ENCODE data around the gene MRPS15. TPM values are rescaled to one million over a fixed set of nuclear protein-coding genes. Genes with fewer than 3 reads are reported as not detected.

Gene MRPS15
- total RNA-seq, 1 donor from 2014 or later, result 65.4 TPM

DNA sequence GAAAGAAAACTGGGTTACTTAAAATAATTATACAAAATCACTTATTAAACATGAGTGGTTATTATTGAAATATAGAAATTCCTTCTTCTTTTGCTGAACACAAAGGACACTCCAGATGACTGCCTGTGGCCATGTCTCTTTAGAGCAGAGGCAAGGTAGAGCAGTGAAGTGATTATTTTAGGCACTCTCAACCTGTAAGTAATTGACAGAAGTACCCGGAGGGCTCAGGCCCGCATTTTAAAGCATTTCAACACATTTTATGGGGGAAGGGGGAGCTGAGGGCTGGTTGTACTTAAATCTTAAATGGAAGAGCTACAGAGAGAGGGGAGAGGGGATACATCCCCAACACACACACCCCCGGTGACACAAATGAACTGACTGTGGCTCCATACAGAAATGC, 24.1 kb downstream of the MRPS15 start:
- Mint-ChIP-seq H3K27ac (ENCODE audit: unreplicated experiment) (peak overlapping the region; percentile 19), H3K4me3 (ENCODE audit: unreplicated experiment) (no peak overlapping the region), H3K9me3 (ENCODE audit: unreplicated experiment) (peaks cover 1% of the 10 kb centered on the region), H3K4me1 (ENCODE audit: low read depth, unreplicated experiment) (peaks cover 12% of the 10 kb centered on the region), H3K36me3 (ENCODE audit: unreplicated experiment) (no peaks in the 10 kb centered on the region), H3K27me3 (ENCODE audit: unreplicated experiment) (no peaks in the 10 kb centered on the region)
- TF ChIP-seq, protein P1, sequence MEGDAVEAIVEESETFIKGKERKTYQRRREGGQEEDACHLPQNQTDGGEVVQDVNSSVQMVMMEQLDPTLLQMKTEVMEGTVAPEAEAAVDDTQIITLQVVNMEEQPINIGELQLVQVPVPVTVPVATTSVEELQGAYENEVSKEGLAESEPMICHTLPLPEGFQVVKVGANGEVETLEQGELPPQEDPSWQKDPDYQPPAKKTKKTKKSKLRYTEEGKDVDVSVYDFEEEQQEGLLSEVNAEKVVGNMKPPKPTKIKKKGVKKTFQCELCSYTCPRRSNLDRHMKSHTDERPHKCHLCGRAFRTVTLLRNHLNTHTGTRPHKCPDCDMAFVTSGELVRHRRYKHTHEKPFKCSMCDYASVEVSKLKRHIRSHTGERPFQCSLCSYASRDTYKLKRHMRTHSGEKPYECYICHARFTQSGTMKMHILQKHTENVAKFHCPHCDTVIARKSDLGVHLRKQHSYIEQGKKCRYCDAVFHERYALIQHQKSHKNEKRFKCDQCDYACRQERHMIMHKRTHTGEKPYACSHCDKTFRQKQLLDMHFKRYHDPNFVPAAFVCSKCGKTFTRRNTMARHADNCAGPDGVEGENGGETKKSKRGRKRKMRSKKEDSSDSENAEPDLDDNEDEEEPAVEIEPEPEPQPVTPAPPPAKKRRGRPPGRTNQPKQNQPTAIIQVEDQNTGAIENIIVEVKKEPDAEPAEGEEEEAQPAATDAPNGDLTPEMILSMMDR (IDR thresholded peaks at IDR 0.05; ENCODE audit: partially characterized antibody, unreplicated experiment), result no peak
- DNase-seq, result no peak

DNA sequence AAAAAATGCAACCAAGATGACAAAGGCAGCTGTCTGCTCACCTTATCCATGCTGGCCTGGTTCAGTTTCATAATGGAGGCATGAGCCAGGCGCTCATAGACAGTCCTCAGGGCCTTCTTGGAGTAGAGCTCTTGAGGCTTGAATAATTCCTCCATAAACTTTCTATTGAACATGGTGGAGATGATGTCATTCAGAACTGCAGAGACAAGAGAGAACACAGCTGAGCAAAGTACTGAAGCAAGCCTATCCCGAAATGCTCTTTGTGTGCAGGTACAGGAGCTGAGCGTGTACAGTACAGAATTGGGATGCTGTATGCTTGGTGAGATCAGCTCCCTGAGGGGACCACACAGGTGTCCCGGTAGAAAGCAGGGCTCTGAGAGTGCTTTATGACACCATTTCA, 25.5 kb downstream of the MRPS15 start:
- no peak overlapping the region for H3K4me3 Mint-ChIP-seq (ENCODE audit: unreplicated experiment)
- H3K36me3 Mint-ChIP-seq (ENCODE audit: unreplicated experiment), result no peaks in the 10 kb centered on the region
- no peak for DNase-seq
- H3K27ac Mint-ChIP-seq (ENCODE audit: unreplicated experiment), result no peak overlapping the region
- peaks cover 1% of the 10 kb centered on the region for H3K9me3 Mint-ChIP-seq (ENCODE audit: unreplicated experiment)
- TF ChIP-seq, protein P1 (IDR thresholded peaks at IDR 0.05; ENCODE audit: partially characterized antibody, unreplicated experiment), result no peak
- H3K4me1 Mint-ChIP-seq (ENCODE audit: low read depth, unreplicated experiment), result peaks cover 12% of the 10 kb centered on the region
- no peaks in the 10 kb centered on the region for H3K27me3 Mint-ChIP-seq (ENCODE audit: unreplicated experiment)

DNA sequence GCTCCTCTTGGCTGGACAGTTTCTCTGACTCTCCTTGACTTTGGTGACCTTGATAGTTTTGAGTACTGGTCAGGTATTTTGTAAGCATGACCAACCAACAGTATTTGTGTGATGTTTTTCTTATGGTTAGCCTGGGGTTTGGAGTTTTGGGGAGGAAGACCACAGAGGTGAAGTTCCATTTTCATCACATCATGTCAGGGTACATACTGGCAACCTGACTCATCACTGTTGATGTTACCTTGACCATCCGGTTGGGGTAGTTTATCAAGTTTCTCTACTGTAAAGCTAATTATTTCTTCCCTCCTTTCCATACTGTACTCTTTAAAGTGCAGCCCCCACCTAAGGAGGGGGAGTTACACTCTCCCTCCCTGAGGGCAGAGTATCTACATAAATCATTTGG, 27.4 kb downstream of the MRPS15 start:
- Mint-ChIP-seq H3K4me1 (ENCODE audit: low read depth, unreplicated experiment) (peaks cover 12% of the 10 kb centered on the region), H3K27me3 (ENCODE audit: unreplicated experiment) (no peaks in the 10 kb centered on the region), H3K27ac (ENCODE audit: unreplicated experiment) (no peak overlapping the region), H3K4me3 (ENCODE audit: unreplicated experiment) (no peak overlapping the region), H3K36me3 (ENCODE audit: unreplicated experiment) (no peaks in the 10 kb centered on the region), H3K9me3 (ENCODE audit: unreplicated experiment) (peaks cover 1% of the 10 kb centered on the region)
- no peak for DNase-seq
- TF ChIP-seq, protein P1 (IDR thresholded peaks at IDR 0.05; ENCODE audit: partially characterized antibody, unreplicated experiment), result no peak

DNA sequence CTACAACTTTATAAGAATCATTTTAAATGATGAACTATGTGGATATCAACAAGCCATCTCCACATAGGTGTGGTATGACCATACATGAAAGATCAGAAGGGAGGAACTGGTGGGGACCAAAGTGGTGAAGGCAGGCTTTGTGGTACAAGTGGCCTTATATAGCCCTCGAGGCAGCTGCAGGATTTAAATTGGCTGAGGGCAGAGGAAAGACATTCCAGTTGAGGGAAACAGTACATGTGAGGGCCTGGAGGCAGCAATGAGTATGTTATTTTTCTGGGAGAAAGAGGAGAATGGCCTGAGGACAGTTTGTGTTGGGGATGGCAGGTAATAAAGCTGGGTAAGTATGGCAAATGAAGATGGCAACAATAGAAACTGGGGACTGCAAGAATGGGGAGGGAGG, 31.1 kb downstream of the MRPS15 start:
- Mint-ChIP-seq H3K36me3 (ENCODE audit: unreplicated experiment) (peaks cover 10% of the 10 kb centered on the region), H3K27me3 (ENCODE audit: unreplicated experiment) (peaks cover 2% of the 10 kb centered on the region), H3K4me3 (ENCODE audit: unreplicated experiment) (no peak overlapping the region), H3K9me3 (ENCODE audit: unreplicated experiment) (no peaks in the 10 kb centered on the region), H3K27ac (ENCODE audit: unreplicated experiment) (no peak overlapping the region), H3K4me1 (ENCODE audit: low read depth, unreplicated experiment) (no peaks in the 10 kb centered on the region)
- TF ChIP-seq, protein P1 (IDR thresholded peaks at IDR 0.05; ENCODE audit: partially characterized antibody, unreplicated experiment), result no peak
- no peak for DNase-seq

DNA sequence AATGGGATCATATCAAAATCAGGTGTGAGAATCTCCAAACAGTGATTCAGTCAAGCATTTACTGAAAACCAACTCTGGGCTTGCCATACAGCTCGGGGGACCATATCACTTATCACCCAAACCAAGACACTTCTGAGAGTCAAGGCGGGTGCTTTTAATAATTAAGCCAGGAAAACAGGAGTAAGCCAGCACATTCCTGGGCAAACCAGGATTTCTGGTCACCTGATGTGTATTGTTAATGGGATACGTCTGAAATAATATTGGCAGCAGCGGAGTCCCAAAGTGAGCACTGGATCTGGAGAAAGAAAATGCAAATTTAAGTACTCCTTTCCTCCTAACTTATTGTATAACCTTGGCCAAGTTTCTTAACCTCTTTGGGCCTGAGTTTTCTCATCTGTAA, 31.6 kb downstream of the MRPS15 start:
- TF ChIP-seq, protein P1 (IDR thresholded peaks at IDR 0.05; ENCODE audit: partially characterized antibody, unreplicated experiment), result no peak
- H3K36me3 Mint-ChIP-seq (ENCODE audit: unreplicated experiment), result peaks cover 10% of the 10 kb centered on the region
- peaks cover 2% of the 10 kb centered on the region for H3K27me3 Mint-ChIP-seq (ENCODE audit: unreplicated experiment)
- no peaks in the 10 kb centered on the region for H3K9me3 Mint-ChIP-seq (ENCODE audit: unreplicated experiment)
- H3K4me3 Mint-ChIP-seq (ENCODE audit: unreplicated experiment), result no peak overlapping the region
- DNase-seq, result no peak
- H3K4me1 Mint-ChIP-seq (ENCODE audit: low read depth, unreplicated experiment), result no peaks in the 10 kb centered on the region
- H3K27ac Mint-ChIP-seq (ENCODE audit: unreplicated experiment), result no peak overlapping the region

All from glutamatergic neuron (in vitro differentiated cells).